GM20431 (cell line): ENCODE results near the gene FBXL7.

Experiments used
- in situ Hi-C: fragments of 300-500 bp; cut with MseI, MboI; formaldehyde crosslinking; loops from one replicate; pipeline ENCODE4 v1.15.0; 2020; ENCODE audit warnings: low sequenced_read_pairs; ENCODE audit not compliant: unreplicated experiment

FBXL7 gene

GRCh38 chr5:15791274-15791673, 291.3 kb downstream of the FBXL7 start:
- in situ Hi-C loops, result no loop called here

DNA sequence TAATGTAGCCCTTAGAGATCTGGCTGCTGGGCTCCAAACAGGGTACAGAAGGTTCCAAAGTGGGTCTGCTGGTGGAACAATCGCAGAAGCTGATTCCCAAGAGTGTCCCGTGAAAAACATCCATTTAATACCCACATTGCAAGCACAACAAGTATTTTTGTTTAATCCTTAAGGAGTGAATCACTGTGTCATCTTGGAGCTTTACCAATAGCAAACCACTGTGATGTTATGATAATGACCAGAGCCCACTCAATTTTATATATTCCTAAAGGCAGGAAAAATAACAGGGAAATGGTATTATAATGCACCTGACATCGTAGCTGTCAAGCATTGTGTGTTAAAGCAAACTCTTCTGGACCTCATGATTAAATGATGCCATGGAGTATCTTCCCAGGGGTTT, 291.9 kb downstream of the FBXL7 start:
- in situ Hi-C loops, result no loop called here

- in situ Hi-C loops, result no loop called here
Observed at GRCh38 chr5:15794052-15794985, 294.3 kb downstream of the FBXL7 start.

DNA sequence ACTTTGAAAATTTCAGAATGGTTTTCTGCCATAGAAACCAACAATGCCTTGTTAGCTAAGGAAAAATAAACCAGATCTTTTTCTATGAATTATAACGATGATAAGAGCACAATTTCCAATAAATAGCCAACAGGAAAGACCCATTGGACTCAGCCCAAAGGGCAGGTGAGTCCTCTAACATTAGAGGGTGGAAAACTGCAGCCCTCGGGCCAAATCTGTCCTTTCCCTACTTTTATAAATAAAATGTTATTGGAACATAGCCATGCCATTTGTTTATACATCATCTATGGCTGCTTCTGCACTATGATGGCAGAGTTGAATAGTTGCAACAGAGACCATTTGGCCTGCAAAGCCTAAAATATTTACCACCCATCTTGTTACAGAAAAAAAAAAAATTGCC, 296.1 kb downstream of the FBXL7 start:
- in situ Hi-C loops, result no loop called here

DNA sequence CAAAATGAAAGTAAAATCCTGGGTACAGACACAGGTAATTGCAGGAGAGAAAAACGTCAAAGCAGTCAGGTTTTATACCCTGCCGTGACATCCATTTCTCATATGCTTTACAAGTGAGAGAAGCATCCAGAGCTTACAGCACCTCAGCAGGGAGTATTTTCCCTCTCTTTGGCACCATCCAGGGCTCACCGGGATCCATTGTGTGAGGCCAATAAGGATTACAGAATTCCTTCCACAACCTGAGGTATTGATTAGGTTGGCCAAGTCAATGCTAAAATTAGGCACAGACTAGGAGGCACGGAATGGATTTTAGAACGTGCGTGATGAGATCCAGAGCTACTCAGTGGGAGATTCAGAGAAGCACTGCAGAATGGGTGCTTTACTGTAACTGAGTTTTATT, 296.6 kb downstream of the FBXL7 start:
- in situ Hi-C loops, result no loop called here

DNA sequence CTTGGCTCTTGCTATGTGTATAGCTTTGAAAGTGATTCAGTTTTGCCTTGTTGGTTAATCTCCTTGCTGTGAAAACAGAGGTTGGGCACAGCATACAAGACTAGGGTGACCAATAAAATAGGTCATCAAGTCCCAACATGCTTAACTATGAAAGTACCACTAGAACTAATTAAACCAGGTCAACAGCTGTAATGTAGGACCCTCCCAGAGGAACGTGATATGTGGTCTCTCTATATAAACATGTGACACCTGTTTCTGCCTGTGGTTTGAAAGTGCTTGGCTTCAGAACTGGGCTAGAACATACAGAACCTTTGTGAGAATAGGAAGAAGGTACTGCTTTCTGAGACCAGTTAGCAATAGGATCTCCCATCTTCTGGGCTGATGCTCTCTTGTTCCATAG, 297.1 kb downstream of the FBXL7 start:
- in situ Hi-C loops, result no loop called here

DNA sequence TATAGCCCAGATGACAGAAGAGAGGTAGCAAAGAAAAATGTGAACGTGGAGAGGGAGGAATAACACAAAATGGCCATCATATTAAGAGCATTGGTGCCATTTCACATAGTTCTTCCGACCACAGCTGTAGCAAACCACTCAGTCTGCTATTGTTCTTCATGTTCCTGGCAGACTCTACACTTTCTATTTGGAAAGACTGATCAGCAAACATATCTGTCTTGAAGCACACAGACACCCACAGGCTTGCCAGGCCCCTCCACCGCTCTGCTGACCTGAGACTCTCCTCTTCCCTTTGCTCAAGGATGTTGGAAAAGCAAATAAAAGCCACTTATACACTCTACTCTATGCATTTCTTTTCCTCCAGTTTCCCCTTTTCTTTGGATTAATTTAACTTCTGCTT, 298.0 kb downstream of the FBXL7 start:
- in situ Hi-C loops, result no loop called here

- in situ Hi-C loops, result no loop called here
Observed at GRCh38 chr5:15799014-15799413, 299.0 kb downstream of the FBXL7 start.

- in situ Hi-C loops, result no loop called here
Observed at GRCh38 chr5:15799612-15800011, 299.6 kb downstream of the FBXL7 start.

DNA sequence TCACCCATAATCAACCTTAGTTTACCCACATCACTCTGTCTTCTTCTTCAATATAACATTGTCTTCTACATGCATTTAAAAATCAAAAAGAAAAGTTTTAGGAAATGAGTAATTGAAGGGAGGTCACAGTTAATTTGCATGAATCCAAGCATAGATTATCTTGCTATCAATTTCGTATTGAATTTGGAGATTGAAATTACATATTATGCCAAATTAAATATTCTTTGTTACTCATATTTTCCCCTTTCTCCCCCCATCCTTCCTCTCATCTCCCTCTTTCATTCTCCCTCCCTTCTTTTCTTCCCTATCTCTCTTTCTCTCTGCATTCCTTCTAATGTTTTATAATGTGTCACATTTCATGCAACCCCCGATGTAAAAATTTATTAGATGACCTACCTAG, 303.3 kb downstream of the FBXL7 start:
- in situ Hi-C loops, result no loop called here

GRCh38 chr5:15806613-15807012, 306.6 kb downstream of the FBXL7 start:
- in situ Hi-C loops, result no loop called here

DNA sequence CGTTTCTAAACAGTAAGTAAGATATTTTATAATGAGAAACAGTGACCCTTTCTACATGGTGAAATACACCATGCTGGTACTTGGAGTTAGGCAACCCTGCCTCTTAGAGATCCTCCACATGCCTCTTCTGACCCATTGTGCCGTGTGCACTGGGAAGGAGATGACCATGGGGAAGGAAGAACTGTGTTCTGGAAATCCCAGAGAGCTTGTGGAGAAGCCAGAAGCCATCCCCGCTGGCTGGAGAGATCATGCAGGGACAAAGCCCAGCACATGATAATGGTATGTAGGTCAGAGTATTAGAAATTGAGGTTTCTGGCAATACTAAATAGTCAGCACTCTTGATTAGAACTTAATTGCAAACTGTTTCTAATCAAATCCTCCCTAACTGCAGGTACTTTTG, 307.3 kb downstream of the FBXL7 start:
- in situ Hi-C loops, result no loop called here

DNA sequence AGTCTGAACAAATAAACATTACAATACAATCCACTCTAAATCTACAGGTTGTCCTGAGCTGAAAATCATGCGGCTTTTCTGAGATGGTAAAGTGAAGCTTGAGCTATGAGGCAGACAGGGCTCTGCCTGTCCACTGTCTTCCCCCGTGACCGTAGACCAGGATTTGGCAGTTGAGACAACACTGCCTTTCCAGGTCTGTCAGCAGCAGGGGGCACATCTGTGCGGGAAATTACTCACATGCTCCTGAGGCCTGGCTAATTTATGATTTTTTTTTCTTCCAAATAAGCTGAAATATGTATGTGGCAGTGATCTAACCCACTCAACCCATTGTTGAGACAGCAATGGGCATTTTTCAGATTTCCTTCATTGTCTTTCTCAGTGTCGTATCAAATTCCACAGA, 307.9 kb downstream of the FBXL7 start:
- in situ Hi-C loops, result no loop called here

DNA sequence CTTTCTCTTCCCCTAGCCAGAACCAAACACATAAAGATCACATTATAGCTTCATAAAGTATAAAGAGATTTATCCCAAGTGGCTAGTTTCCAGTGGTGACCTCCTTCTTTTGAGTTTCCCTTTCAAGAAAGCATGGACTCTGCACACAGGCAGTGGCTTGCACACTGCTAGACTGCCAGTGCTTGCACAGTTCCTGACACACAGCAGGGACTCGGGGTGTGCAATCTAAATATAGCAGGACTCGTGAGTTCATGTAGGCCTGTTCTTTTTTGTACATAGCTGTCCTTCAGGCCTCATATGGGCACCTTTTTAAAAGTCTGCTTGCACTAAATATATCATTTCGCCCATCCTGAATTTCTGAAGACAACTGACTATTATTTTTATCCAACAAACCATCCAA, 308.6 kb downstream of the FBXL7 start:
- in situ Hi-C loops, result no loop called here

DNA sequence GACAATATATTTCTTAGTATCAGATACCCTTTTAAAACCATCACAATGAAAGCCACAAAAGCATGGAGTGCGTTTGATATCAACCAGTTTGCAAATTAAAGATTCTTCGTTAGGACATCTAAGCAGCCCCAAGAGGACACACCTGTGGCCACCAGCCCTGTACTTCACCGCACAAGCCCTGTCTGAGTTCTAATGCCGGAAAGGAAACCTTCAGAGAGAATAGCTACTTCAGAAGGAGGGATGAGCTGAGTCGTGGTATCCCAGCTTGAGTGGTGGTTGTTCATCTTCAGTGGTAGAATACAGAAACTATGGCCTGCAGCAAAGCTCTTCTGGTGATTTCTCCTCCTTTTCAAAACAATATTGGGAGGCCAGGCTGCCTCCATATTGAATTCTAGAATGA, 319.6 kb downstream of the FBXL7 start:
- in situ Hi-C loops, result no loop called here

DNA sequence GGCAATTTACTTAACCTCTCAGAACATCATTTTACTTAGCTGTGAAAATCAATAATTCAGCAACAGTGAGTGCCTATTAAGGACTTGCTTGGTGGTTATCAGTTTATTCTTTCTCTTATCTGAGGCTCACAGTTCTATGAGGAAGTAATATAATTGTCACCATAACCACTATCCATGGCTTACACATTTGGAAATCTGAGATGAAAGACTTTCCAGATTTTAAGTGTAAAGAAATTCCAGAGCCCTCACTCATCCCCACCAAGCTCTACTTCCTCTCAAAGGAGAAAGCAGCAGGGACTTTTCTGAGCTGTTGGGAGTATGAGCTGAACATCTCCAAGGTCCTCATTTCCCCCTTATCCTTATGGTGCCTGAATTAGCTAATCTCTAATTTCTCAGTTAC, 321.5 kb downstream of the FBXL7 start:
- in situ Hi-C loops, result no loop called here

DNA sequence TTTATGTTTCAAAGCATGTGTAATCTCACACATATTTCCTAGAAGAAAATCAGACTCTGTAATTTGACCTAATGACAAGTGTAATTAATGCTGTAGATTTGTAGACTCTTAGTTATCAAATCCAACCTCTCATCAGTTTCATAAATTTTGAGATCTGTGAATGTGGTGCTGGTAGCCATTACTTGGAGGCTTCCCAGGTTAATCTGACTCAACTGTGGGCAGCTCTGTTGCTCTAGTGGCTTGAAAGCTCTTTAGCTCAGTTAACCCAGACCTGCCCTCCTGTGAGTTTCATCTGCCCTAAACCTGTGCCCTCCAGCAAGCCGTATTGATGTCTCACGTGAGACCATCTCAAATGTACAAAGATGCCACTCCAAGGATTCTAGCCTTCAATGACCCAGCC, 323.4 kb downstream of the FBXL7 start:
- in situ Hi-C loops, result no loop called here

DNA sequence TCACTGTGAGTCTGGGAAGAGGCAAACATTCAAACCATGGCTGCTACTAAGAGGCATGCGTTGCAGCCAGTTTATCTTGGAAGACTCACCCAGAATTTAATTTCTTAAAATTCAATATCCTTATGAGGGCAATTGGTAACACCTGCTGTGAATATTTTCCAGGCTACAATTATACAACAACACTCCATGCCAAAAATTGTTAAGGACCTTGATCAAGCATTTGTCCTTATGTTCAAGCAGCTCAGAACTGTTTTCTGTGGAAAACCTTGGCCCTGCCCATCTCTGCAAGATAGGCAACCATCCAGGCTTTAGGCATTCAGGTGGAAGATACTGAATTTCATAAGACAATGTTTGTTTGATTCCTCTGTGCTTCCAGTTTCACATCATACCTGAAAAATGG, 327.8 kb downstream of the FBXL7 start:
- in situ Hi-C loops, result no loop called here

GRCh38 chr5:15831408-15831807, 331.4 kb downstream of the FBXL7 start:
- in situ Hi-C loops, result no loop called here

DNA sequence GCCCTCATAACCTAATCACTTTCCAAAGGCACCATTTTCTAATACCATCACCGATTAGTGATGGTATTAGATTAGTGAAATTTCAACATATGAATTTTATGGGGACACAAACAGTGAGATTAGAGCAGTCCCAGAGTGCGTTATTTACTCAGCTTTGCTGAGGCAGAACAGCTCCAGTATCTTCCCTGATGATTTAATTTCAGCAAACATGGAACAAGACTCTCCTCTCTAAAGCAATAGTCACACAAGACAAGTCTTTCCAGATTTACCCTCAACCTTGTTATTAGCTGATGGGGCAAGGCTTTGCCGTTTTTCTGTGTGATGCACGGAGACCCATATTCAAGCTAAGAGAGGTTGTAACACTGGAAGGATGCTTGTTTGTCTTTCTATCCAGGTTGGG, 333.4 kb downstream of the FBXL7 start:
- in situ Hi-C loops, result no loop called here

DNA sequence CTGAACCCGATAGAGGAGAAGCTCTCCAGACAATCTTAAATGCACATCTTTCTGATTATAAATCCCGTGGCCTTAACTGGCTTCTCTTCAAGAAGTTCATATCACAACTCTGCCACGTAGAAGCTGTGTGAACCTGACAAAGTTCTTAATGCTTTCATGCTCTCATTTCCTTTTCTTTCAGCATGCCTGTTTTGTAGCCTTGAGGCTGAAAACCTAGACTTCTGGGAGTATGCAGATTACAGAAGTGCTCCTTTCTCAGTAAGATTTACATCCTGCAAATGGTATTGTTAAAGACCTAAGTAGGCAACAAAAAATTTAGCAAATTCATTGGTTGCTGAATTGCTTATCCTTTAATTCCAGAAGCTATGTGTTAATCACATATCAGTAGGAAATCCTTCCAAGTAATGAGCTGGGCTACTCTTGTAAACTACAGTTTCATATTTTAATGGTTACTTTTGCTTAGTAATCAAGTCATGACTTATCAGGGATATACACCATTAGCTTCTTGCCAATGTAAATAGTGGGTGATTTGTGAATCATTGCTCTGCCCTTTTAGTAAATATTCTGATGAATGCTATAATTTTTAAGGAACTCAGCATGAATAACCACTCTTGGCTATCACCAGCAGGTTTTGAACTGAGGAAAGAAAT, 334.7 kb downstream of the FBXL7 start:
- in situ Hi-C loops, result no loop called here

DNA sequence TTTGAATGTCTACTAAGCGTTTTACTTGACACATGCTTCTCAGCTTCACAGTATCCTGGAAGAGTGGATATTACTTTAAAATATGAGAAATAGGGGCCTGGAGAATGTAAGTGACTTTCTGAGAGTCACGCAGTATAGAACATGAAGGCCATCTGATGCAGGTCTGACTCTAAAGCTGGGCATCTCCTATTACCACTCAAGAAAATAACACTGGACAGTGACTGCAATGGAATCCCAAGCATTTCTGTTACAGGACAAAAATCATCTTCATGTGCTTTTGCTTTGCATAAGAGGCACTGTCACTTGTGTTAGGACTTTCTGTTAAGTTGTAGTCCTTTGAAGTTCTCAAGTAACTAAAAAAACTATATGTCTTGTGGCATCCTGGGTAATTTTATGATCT, 335.5 kb downstream of the FBXL7 start:
- in situ Hi-C loops, result no loop called here
